ENCODE results near the gene ABCG5.

ABCG5 gene

GRCh38 chr2:43774617-43775016, 64.0 kb downstream of the ABCG5 start:
- H3K4me3 ChIP-seq (ENCODE audit: low read length): peak overlapping the region; percentile 87
- no peak for TF ChIP-seq ZNF274 (IDR thresholded peaks at IDR 0.05; ENCODE audit: low read depth, low read length)

- TF ChIP-seq ZNF274 (IDR thresholded peaks at IDR 0.05; ENCODE audit: low read depth, low read length): no peak
- peak within 1 kb of the TSS; percentile 87 for H3K4me3 ChIP-seq (ENCODE audit: low read length)
These were observed 64.6 kb downstream of the ABCG5 start, which contains the start of gene DYNC2LI1 for GRCh38 chr2:43773876-43774613. TSS of gene DYNC2LI1 (plus strand) at chr2:43774039. CDS start at chr2:43774139, 100 bp downstream.

- TF ChIP-seq ZNF274 (IDR thresholded peaks at IDR 0.05; ENCODE audit: low read depth, low read length): no peak
- H3K4me3 ChIP-seq (ENCODE audit: low read length): no peak overlapping the region
These were observed 72.6 kb downstream of the ABCG5 start for GRCh38 chr2:43766006-43766405.

GRCh38 chr2:43764086-43764705, 74.4 kb downstream of the ABCG5 start:
- no peak for TF ChIP-seq ZNF274 (IDR thresholded peaks at IDR 0.05; ENCODE audit: low read depth, low read length)
- H3K4me3 ChIP-seq (ENCODE audit: low read length): no peak overlapping the region

GRCh38 chr2:43763091-43763490, 75.5 kb downstream of the ABCG5 start:
- no peak overlapping the region for H3K4me3 ChIP-seq (ENCODE audit: low read length)

More at GRCh38 chr2:43763091-43763490, 75.5 kb downstream of the ABCG5 start:
- TF ChIP-seq ZNF274 (IDR thresholded peaks at IDR 0.05; ENCODE audit: low read depth, low read length): no peak

Data from GM08714 (cell line).